NCI-H128 (cell line): Measurements from ENCODE around the gene GALNT13.

Experiments
- DNase-seq: peaks from one replicate; lab custom pipeline; 2025; ENCODE audit not compliant: unreplicated experiment; lab: John Stamatoyannopoulos, UW

The GALNT13 gene

GRCh38 chr2:154289870-154290269, 418.1 kb downstream of the GALNT13 start:
- no peak for DNase-seq

- DNase-seq = no peak
Measured at GRCh38 chr2:154291511-154291910, 419.8 kb downstream of the GALNT13 start.

- no peak for DNase-seq
Measured at GRCh38 chr2:154291927-154292326, 420.2 kb downstream of the GALNT13 start.

GRCh38 chr2:154293864-154294263, 422.1 kb downstream of the GALNT13 start:
- no peak for DNase-seq

GRCh38 chr2:154306266-154306970, 434.7 kb downstream of the GALNT13 start:
- DNase-seq = no peak

- DNase-seq = no peak
Measured at GRCh38 chr2:154307007-154307406, 435.3 kb downstream of the GALNT13 start.

- no peak for DNase-seq
Measured at GRCh38 chr2:154324601-154325000, 452.9 kb downstream of the GALNT13 start.

GRCh38 chr2:154329510-154329909, 457.8 kb downstream of the GALNT13 start:
- no peak for DNase-seq

GRCh38 chr2:154331784-154332183, 460.1 kb downstream of the GALNT13 start:
- DNase-seq = no peak

GRCh38 chr2:154336201-154336600, 464.5 kb downstream of the GALNT13 start:
- DNase-seq = no peak

- no peak for DNase-seq
Measured at GRCh38 chr2:154338352-154338967, 466.7 kb downstream of the GALNT13 start.

- DNase-seq = no peak
Measured at GRCh38 chr2:154343282-154343681, 471.6 kb downstream of the GALNT13 start.

GRCh38 chr2:154350911-154351310, 479.2 kb downstream of the GALNT13 start:
- no peak for DNase-seq

GRCh38 chr2:154361276-154361675, 489.6 kb downstream of the GALNT13 start:
- no peak for DNase-seq

GRCh38 chr2:154368153-154368552, 496.4 kb downstream of the GALNT13 start:
- DNase-seq = no peak

GRCh38 chr2:154370873-154371272, 499.2 kb downstream of the GALNT13 start:
- no peak for DNase-seq

GRCh38 chr2:154374416-154374815, 502.7 kb downstream of the GALNT13 start:
- DNase-seq = no peak

- no peak for DNase-seq
Measured at GRCh38 chr2:154375579-154375931, 503.8 kb downstream of the GALNT13 start.

- no peak for DNase-seq
Measured at GRCh38 chr2:154381931-154382794, 510.4 kb downstream of the GALNT13 start.

- no peak for DNase-seq
Measured at GRCh38 chr2:154386186-154386585, 514.5 kb downstream of the GALNT13 start.

GRCh38 chr2:154391051-154391450, 519.3 kb downstream of the GALNT13 start:
- DNase-seq = no peak

- no peak for DNase-seq
Measured at GRCh38 chr2:154392256-154392655, 520.5 kb downstream of the GALNT13 start.
